AG20443 (cell line): Measurements from ENCODE around the gene PAX5.
A peak's percentile ranks its signal among the peaks of the same experiment; 100 is the strongest.

Source experiments
- DNase-seq: peaks from one replicate; pipeline ENCODE4 v3.0.0; 2012; ENCODE audit warnings: low spot score, mixed read lengths

Gene PAX5

GRCh38 chr9:37025071-37025822 is 8.8 kb downstream of the PAX5 start:
- DNase-seq: no peak

DNA sequence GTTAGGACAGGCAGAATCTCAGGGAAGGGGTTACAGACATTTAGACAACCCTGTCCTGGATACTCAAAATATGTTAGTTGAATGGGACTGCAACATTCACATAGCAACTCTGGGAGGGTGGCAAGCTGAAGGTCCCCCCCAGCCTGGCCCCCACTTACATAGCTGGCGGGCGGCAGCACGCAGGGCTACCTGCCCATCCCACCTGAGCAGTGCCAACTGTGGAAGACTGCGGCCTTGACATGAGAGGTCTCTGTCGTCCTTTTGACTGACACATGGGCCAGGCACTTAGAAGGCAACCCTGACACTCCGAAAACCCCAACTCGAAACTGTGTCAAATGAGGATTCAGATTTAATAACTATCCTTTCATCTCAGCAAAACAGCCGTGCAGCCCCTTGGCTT is 16.5 kb downstream of the PAX5 start:
- no peak for DNase-seq

DNA sequence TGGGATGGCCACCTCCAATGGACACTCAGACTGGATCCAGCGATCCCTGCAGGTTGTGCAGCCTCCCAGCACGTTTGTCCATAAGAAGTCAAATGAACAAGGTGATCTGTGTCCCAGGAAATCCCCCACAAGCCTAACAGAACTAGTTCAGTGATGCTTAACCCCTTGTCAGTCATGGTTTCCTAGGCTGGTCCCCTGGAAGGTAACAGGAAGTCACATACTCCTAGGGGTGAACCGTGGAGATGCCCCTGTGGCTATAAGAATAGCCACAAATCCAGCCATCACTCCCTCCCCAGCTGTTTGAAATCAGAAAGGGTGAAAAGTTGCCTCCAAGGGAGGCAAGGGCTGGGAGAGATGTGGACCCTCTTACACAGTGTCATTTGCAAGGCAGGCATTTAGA is 22.5 kb downstream of the PAX5 start:
- DNase-seq: no peak

DNA sequence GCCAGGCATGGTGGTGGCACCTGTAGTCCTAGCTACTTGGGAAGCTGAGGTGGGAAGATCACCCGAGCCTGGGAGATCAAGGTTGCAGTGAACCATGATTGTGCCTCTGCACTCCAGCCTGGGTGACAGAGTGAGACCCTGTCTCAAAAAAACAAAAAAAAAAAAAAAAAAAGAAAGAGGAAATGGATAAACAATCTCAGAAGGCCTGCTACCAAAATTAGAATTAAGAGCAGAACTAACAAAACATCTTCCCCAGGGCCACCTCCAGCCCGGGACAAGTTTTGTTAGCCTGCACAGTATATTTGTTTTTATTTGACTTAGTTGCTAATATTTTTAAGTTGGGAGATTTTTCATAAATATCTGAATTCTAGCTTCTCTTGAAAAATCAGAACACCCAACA is 23.1 kb downstream of the PAX5 start:
- DNase-seq: no peak

DNA sequence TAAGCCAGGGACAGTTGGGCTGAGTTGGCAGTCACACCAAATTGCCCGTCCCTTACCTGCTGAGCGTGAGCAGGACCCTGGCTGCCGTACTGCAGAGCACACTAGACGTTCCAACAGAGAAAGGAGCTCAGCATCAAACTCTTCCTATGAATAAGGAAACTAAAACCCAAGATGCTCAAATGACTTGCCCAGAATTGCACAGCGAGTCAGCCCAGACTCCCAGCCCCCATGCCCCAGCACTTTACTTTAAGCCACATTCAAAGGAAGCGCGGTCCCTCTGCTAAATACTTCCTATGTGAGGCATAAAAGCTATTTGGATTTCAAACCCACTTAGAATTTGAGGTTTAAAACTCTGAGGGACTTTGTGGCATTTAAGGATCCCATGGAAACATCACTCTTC is 23.9 kb downstream of the PAX5 start:
- no peak for DNase-seq

DNA sequence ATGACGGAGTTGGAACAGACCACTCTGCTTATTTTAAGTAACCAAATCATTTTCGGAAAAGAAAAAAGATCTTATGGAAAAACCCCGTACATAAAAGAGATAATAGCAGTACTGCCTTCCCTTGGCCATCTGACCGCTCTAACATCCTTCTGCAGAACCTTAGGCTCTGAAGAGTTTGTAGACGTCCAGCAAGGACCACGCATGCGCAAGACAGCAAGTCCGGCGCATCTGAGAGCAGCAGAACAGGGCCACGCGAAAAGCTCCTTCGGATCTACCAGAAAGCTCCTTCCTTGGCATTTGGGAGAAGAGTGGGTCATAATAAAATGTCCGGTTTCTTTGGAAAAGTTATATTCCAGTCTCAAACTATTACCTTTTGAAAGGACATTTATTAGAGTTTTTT is 26.8 kb downstream of the PAX5 start:
- no peak for DNase-seq

DNA sequence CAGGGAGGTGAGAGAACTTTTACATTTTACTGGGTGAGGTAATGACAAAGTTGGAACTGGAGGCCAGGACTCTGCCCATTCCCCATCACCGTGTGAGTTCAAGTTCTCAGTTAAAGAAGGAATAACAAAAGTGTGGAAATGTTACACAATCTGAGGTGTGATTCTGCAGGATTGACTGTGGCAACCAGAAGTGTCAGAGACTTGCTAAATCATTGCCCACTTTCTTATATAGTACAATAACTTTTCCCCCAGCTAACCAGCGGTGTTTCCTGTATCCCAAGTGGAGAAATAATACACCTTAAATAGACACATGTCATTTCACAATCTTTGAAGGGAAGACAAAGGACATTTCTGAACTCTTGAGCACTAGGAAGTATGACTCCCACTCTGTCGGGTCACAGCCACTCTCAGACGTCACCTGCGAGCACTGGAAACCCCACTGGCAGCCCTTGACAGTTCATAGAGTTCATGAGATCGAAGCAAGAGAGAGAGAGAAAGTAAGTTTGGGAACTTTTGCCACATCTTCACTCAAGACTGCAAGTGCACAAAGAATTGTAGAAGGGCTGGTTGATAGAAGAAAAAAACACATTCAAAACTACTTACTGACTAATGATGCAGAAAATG is 28.4 kb downstream of the PAX5 start:
- DNase-seq: no peak

- DNase-seq: no peak
Observed at GRCh38 chr9:37004424-37004935, 29.6 kb downstream of the PAX5 start.

- no peak for DNase-seq
Observed at GRCh38 chr9:37002413-37003217, 31.5 kb downstream of the PAX5 start.

- DNase-seq: no peak
Observed at GRCh38 chr9:37002036-37002412, 32.0 kb downstream of the PAX5 start.

DNA sequence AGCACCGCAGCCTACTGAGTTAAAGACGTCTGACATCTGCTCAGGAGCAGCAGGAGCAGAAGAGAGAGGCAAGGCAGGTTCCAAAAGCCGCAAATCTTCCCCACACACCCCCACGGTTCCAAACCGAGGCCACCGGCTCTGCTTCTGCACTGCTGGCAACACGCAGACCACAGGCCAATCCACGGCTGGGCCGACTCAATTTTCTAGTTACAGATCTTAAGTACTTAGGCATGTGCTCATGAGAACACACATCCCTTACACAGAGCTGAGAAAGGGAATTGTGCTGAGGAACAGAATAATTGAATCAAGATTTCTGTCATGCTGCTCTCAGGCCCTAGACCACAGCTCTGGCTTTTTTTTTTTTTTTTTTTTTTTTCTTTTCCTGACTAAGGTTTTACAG is 32.6 kb downstream of the PAX5 start:
- no peak for DNase-seq

- no peak for DNase-seq
Observed at GRCh38 chr9:36999728-37000333, 34.2 kb downstream of the PAX5 start.

GRCh38 chr9:36997414-36997813 is 36.7 kb downstream of the PAX5 start:
- DNase-seq: no peak

GRCh38 chr9:36996706-36997086 is 37.4 kb downstream of the PAX5 start:
- no peak for DNase-seq

DNA sequence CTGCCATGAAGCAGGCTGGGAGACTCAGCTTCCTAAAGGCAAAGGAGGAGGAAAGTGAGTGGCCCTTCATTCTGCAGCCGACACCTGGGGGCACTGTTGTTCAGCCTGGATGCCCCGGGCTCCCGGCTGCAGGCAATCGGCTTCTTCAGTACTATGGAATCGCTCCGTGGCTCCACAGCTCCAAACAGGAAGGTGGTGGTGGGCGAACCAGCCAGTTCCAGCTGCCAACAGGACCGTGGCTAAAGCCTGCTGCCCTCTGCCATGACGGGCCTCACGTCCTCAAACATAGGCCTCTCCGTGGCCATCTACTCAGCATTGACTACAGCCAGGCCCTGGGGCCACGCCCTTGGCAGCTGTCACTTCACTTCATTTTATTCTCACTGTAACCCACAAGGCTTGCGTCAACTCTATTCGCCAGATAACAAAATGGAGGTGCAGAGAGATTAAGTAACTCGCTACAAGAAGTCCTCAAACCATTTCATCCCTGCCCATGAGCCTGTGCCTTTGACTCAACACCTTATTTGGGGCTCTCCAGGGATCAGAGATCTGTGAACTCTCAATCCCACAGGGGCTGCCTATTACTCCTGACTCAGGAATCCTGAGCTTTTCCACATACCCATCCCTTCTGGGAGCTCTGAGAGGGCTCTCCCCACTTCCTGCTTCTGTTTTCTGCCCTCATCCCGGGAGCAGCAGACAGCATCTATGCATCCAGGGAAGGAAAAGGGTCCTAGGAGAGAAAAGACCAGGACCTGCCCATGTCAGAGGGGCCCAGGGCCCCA is 38.0 kb downstream of the PAX5 start:
- peak; percentile 78 for DNase-seq

DNA sequence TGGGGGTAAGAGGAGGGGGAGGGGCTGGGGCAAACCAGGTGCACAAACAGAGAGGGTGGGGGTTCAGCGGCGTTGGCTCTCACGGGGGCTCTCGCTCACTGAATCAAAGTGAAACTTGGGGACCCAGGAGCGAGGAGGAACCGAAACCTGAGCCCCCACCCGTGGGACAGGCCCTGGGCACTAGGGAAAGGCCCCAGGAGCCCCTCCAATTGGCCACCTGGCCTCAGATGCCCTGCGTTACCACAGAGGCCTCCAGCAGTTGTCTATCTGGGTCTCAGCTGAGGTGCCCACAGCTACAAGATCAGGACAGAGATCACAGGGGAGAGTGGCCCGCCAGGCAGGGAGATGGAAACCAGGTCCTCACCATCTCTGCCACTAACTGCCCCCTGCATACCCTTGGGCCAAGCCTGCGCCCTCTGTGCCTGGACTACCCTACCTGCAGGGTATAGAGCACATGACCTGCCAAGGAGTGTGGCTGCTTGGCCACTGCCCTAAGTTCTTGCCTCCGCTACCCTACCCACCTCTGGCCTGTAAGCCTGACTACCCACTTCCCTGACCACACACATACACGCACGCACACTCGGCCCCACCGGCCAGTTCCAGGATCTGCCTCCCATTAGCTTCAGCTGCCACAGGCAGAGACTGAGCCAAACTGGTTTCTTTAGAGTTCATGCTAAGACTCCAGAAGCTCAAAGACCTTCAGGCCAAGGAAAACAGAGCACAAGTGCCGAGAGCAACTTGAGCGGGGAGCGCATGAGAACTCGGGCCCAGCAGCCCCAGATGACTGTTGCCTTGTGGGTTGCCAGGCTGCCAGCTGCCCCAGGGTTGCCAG is 39.9 kb downstream of the PAX5 start:
- no peak for DNase-seq

- peak; percentile 41 for DNase-seq
Observed at GRCh38 chr9:36992501-36993316, 41.4 kb downstream of the PAX5 start.

GRCh38 chr9:36991516-36992134 is 42.4 kb downstream of the PAX5 start:
- no peak for DNase-seq

- no peak for DNase-seq
Observed at GRCh38 chr9:36988848-36989247, 45.2 kb downstream of the PAX5 start.
